ENCODE results near the gene CACNA2D1. TPM values are rescaled to one million over a fixed set of nuclear protein-coding genes. Genes with fewer than 3 reads are reported as not detected.

CACNA2D1 gene
- total RNA-seq, 1 experiment from 2014 or later = 36.2 TPM

DNA sequence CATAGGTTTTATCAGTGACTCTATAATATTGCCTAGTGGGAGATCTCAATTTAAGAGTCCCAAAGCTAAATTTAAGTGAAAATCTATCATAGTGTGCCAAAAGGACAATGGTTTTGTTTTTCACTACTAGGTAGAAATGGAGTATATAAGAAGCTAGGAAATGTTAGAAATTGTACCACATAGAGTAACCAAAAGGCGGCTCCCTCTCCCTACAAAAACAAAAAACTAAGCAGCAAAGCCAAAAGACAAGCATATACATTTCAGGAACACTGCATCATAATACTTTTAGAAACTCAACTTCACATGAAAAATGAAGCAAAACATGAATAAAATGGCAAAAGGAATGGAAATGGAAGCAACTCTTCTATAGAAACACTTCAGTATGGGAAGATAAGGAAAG lies 271.6 kb downstream of the CACNA2D1 start:
- no peak overlapping the region; a peak in 1 of 7 replicates for H3K27ac Mint-ChIP-seq
- no CpG with 5 or more reads among the region's 1 CpG for WGBS (ENCODE audit: extremely low coverage, insufficient read length, low lambda C conversion rate)
- H3K23me2 ChIP-seq (ENCODE audit: insufficient read length, low read depth, low read length, poor library complexity, severe bottlenecking) = no peaks in the 10 kb centered on the region

More for the DNA sequence above, 271.6 kb downstream of the CACNA2D1 start:
- Histone ChIP-seq H2BK5ac (ENCODE audit: insufficient read length, low read length) (no peak overlapping the region), H3K4ac (ENCODE audit: low read depth, low read length) (no peak overlapping the region), H3K56ac (ENCODE audit: insufficient read length, low read depth, low read length) (no peak overlapping the region), H2AFZ (ENCODE audit: low read length) (no peak overlapping the region), H3K79me2 (ENCODE audit: insufficient read depth, low read length) (no peaks in the 10 kb centered on the region), H3K23ac (ENCODE audit: insufficient read length, low read depth, low read length) (no peak overlapping the region), H3K27ac (ENCODE audit: insufficient read length, low read depth, low read length) (no peak overlapping the region), H4K91ac (ENCODE audit: insufficient read length, low read depth, low read length) (no peak overlapping the region), H3K9ac (ENCODE audit: extremely low read depth, insufficient read length, low read length) (no peak overlapping the region), H2AK5ac (ENCODE audit: insufficient read length, low read length) (no peak overlapping the region), H3K4me2 (ENCODE audit: insufficient read depth, insufficient read length, low read length) (no peak overlapping the region), H2BK12ac (ENCODE audit: insufficient read length, low read depth, low read length) (no peak overlapping the region), H3K18ac (ENCODE audit: insufficient read length, low read depth, low read length) (no peak overlapping the region), H3K9me3 (ENCODE audit: control insufficient read depth, low read depth, low read length) (no peaks in the 10 kb centered on the region), H4K8ac (replicated peaks; ENCODE audit: insufficient read length, low read depth, low read length) (no peak overlapping the region), H2BK120ac (ENCODE audit: low read depth, low read length, poor library complexity, severe bottlenecking) (no peak overlapping the region), H3K4me1 (ENCODE audit: insufficient read depth, low read length) (no peaks in the 10 kb centered on the region), H3T11ph (ENCODE audit: low read length) (no peak overlapping the region), H2BK15ac (ENCODE audit: low read depth, low read length) (no peak overlapping the region), H2BK20ac (ENCODE audit: low read depth, low read length, poor library complexity, severe bottlenecking) (no peak overlapping the region), H3K27me3 (ENCODE audit: insufficient read depth, low read length) (no peaks in the 10 kb centered on the region), H4K20me1 (ENCODE audit: control insufficient read depth, insufficient read depth, insufficient read length) (no peaks in the 10 kb centered on the region), H4K5ac (ENCODE audit: insufficient read length, low read depth, low read length) (no peak overlapping the region), H3K14ac (ENCODE audit: insufficient read depth, low read length) (no peak overlapping the region), H3K79me1 (ENCODE audit: insufficient read depth, low read depth, low read length, poor library complexity, severe bottlenecking) (no peaks in the 10 kb centered on the region)
- no peak for DNase-seq
- H3K4me1 Mint-ChIP-seq = peaks cover 20 to 24% of the 10 kb centered on the region in 2 experiments
- no peaks in the 10 kb centered on the region for H3K36me3 Mint-ChIP-seq (ENCODE audit: insufficient read depth in 1 of 3, low read depth in 3 of 3)
- no peaks in the 10 kb centered on the region for H3K27me3 Mint-ChIP-seq (ENCODE audit: low read depth)
- TF ChIP-seq, protein P1, sequence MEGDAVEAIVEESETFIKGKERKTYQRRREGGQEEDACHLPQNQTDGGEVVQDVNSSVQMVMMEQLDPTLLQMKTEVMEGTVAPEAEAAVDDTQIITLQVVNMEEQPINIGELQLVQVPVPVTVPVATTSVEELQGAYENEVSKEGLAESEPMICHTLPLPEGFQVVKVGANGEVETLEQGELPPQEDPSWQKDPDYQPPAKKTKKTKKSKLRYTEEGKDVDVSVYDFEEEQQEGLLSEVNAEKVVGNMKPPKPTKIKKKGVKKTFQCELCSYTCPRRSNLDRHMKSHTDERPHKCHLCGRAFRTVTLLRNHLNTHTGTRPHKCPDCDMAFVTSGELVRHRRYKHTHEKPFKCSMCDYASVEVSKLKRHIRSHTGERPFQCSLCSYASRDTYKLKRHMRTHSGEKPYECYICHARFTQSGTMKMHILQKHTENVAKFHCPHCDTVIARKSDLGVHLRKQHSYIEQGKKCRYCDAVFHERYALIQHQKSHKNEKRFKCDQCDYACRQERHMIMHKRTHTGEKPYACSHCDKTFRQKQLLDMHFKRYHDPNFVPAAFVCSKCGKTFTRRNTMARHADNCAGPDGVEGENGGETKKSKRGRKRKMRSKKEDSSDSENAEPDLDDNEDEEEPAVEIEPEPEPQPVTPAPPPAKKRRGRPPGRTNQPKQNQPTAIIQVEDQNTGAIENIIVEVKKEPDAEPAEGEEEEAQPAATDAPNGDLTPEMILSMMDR (conservative IDR thresholded peaks at IDR 0.05) = no peak
- H3K9me3 Mint-ChIP-seq = no peaks in the 10 kb centered on the region
- no peak overlapping the region for H3K4me3 Mint-ChIP-seq
